H1 (cell line): Measurements from ENCODE around the gene TTC28. TPM values are rescaled to one million over a fixed set of nuclear protein-coding genes. Genes with fewer than 3 reads are reported as not detected.

Experiments
- CTCF ChIA-PET: fragments of 300-600 bp; sonication (Branson Sonifier 250); formaldehyde crosslinking; loops from one replicate; lab custom pipeline; 2021; ENCODE audit not compliant: partially characterized antibody; lab: Charles Lee
- POLR2A ChIA-PET: fragments of 300-600 bp; sonication (Branson Sonifier 250); formaldehyde crosslinking; loops from one replicate; lab custom pipeline; 2021; ENCODE audit warnings: inconsistent platforms; ENCODE audit not compliant: partially characterized antibody; lab: Charles Lee
- DNase-seq, 2 experiments: peaks; one replicate each; pipeline versions ENCODE4 v3.0.0 to v3.0.0-alpha.2; 2010 to 2022; ENCODE audit warnings: low spot score in 2 of 2, low read depth in 1 of 2, mixed read lengths in 1 of 2
- FAIRE-seq: peaks from 2 replicates; lab custom pipeline; 2011; peaks lifted over from hg19 to GRCh38; lab: Jason Lieb, UNC
- H2AFZ ChIP-seq: 2 replicates; pipeline ENCODE4 v1.8.1; 2012; ENCODE audit warnings: low read length, inconsistent platforms
- H2AK5ac ChIP-seq: 2 replicates; pipeline ENCODE4 v1.6.1; 2013; ENCODE audit warnings: low read depth, low read length
- H2BK120ac ChIP-seq: replicated peaks from 2 replicates; pipeline ENCODE3; 2013; ENCODE audit warnings: low read depth, low read length, inconsistent platforms
- H2BK12ac ChIP-seq: 2 replicates; pipeline ENCODE4 v1.6.1; 2013; ENCODE audit warnings: low read depth, low read length
- H2BK15ac ChIP-seq: 2 replicates; pipeline ENCODE4 v1.6.1; 2013; ENCODE audit warnings: low read length
- H2BK20ac ChIP-seq: 2 replicates; pipeline ENCODE4 v1.6.1; 2013; ENCODE audit warnings: low read length
- H2BK5ac ChIP-seq: 2 replicates; pipeline ENCODE4 v1.6.1; 2013; ENCODE audit warnings: low read depth, low read length
- H3K14ac ChIP-seq: 2 replicates; pipeline ENCODE4 v1.6.1; 2013; ENCODE audit warnings: inconsistent platforms; ENCODE audit not compliant: insufficient read length
- H3K18ac ChIP-seq: 2 replicates; pipeline ENCODE4 v1.6.1; 2013; ENCODE audit warnings: low read length; ENCODE audit errors: extremely low read depth
- H3K23ac ChIP-seq: 2 replicates; pipeline ENCODE4 v1.6.1; 2013; ENCODE audit warnings: inconsistent platforms; ENCODE audit not compliant: insufficient read length
- H3K23me2 ChIP-seq: 2 replicates; pipeline ENCODE4 v1.6.1; 2013; ENCODE audit warnings: low read depth, low read length
- H3K27ac ChIP-seq: 2 replicates; pipeline ENCODE4 v1.6.1; 2011; ENCODE audit warnings: low read depth, low read length, inconsistent platforms
- H3K27me3 ChIP-seq, 4 experiments: replicated peaks in 1 of 4; 1 replicate in 1 of 4; 2 replicates in 3 of 4; pipeline versions ENCODE4 v1.6.1 to v1.8.1; 2011 to 2013; ENCODE audit warnings: low read length in 3 of 4, mild to moderate bottlenecking in 3 of 4, inconsistent platforms in 2 of 4, mixed read lengths in 2 of 4, moderate library complexity in 1 of 4; ENCODE audit not compliant: control insufficient read depth in 3 of 4, insufficient read depth in 3 of 4; ENCODE audit errors: extremely low read depth in 1 of 4
- H3K36me3 ChIP-seq, 4 experiments: 2 replicates each; pipeline versions ENCODE4 v1.6.1 to v1.8.1; 2011 to 2013; ENCODE audit warnings: mild to moderate bottlenecking in 4 of 4, low read length in 3 of 4, moderate library complexity in 2 of 4, control low read depth in 1 of 4, inconsistent platforms in 1 of 4; ENCODE audit not compliant: insufficient read depth in 4 of 4, control insufficient read depth in 2 of 4
- H3K4ac ChIP-seq: replicated peaks from 2 replicates; pipeline ENCODE3; 2013; ENCODE audit warnings: low read length, low read depth, mixed read lengths, inconsistent platforms; ENCODE audit not compliant: insufficient read length
- H3K4me1 ChIP-seq, 4 experiments: replicated peaks in 1 of 4; 1 replicate in 1 of 4; 2 replicates in 3 of 4; pipeline versions ENCODE4 v1.6.1 to v1.8.1; 2011 to 2013; ENCODE audit warnings: low read length in 3 of 4, inconsistent platforms in 2 of 4, mixed read lengths in 1 of 4; ENCODE audit not compliant: insufficient read depth in 4 of 4, control insufficient read depth in 3 of 4
- H3K4me2 ChIP-seq, 2 experiments: 2 replicates each; pipeline versions ENCODE4 v1.6.1 to v1.8.1; 2011 to 2013; ENCODE audit warnings: low read depth in 2 of 2, low read length in 2 of 2, control low read depth in 1 of 2, inconsistent platforms in 1 of 2, mild to moderate bottlenecking in 1 of 2; ENCODE audit not compliant: insufficient read depth in 1 of 2
- H3K4me3 ChIP-seq, 4 experiments: fragments of 200-600, 300-600 bp in 1 of 4; sonication (generic), shearing (Covaris generic), sonication (Bioruptor Twin) in 1 of 4; 2 replicates each; pipeline versions ENCODE4 v1.5.1 to v1.8.1; 2011 to 2016; ENCODE audit warnings: low read length in 4 of 4, low read depth in 3 of 4, control low read depth in 2 of 4, inconsistent platforms in 2 of 4, mild to moderate bottlenecking in 2 of 4, mixed read lengths in 1 of 4, moderate library complexity in 1 of 4; ENCODE audit not compliant: insufficient read depth in 2 of 4; ENCODE audit errors: extremely low read depth in 1 of 4
- H3K56ac ChIP-seq: replicated peaks from 2 replicates; pipeline ENCODE3; 2013; ENCODE audit warnings: low read depth, mild to moderate bottlenecking, mixed read lengths, low read length, inconsistent platforms; ENCODE audit not compliant: insufficient read length
- H3K79me1 ChIP-seq: 2 replicates; pipeline ENCODE4 v1.6.1; 2013; ENCODE audit warnings: low read depth, low read length, control low read depth
- H3K79me2 ChIP-seq, 2 experiments: 2 replicates each; pipeline versions ENCODE4 v1.6.1 to v1.8.1; 2012 to 2013; ENCODE audit warnings: low read length in 2 of 2, mild to moderate bottlenecking in 2 of 2, inconsistent platforms in 1 of 2; ENCODE audit not compliant: insufficient read depth in 2 of 2, control insufficient read depth in 1 of 2
- H3K9ac ChIP-seq, 4 experiments: replicated peaks in 1 of 4; 1 replicate in 1 of 4; 2 replicates in 3 of 4; pipeline versions ENCODE4 v1.6.1 to v1.8.1; 2011 to 2013; ENCODE audit warnings: low read depth in 3 of 4, low read length in 3 of 4, control low read depth in 2 of 4, mild to moderate bottlenecking in 2 of 4, moderate library complexity in 2 of 4, inconsistent platforms in 1 of 4; ENCODE audit errors: extremely low read depth in 1 of 4
- H3K9me3 ChIP-seq, 2 experiments: 2 replicates each; pipeline versions ENCODE4 v1.6.1 to v1.8.1; 2012 to 2013; ENCODE audit warnings: mild to moderate bottlenecking in 2 of 2, moderate library complexity in 2 of 2, control low read depth in 1 of 2, inconsistent platforms in 1 of 2, low read depth in 1 of 2, low read length in 1 of 2, mixed read lengths in 1 of 2; ENCODE audit not compliant: insufficient read depth in 2 of 2
- H4K20me1 ChIP-seq, 2 experiments: replicated peaks in 1 of 2; 2 replicates each; pipeline versions ENCODE3 to v1.8.1; 2011 to 2013; ENCODE audit warnings: inconsistent platforms in 2 of 2, low read length in 2 of 2, mild to moderate bottlenecking in 1 of 2; ENCODE audit not compliant: insufficient read depth in 2 of 2, control insufficient read depth in 1 of 2
- H4K5ac ChIP-seq: 2 replicates; pipeline ENCODE4 v1.6.1; 2013; ENCODE audit warnings: low read length, low read depth, mixed read lengths, inconsistent platforms; ENCODE audit not compliant: insufficient read length
- H4K8ac ChIP-seq: 2 replicates; pipeline ENCODE4 v1.8.0; 2013; ENCODE audit warnings: mild to moderate bottlenecking, moderate library complexity, low read length, inconsistent platforms; ENCODE audit not compliant: insufficient read depth; ENCODE audit errors: extremely low read depth
- H4K91ac ChIP-seq: replicated peaks from 2 replicates; pipeline ENCODE3; 2013; ENCODE audit warnings: low read length, mixed read lengths, inconsistent platforms; ENCODE audit not compliant: insufficient read length
- CBX8 ChIP-seq: fragments of 300-800, 300-1000 bp; sonication (generic); IDR thresholded peaks from 2 replicates; pipeline ENCODE4 v1.7.1; 2016; ENCODE audit warnings: low read depth, low read length, borderline replicate concordance
- KDM4A ChIP-seq: IDR thresholded peaks from one replicate; pipeline ENCODE4 v1.7.1; 2012; ENCODE audit warnings: low read depth, mild to moderate bottlenecking, moderate library complexity, low read length, inconsistent platforms; ENCODE audit not compliant: severe bottlenecking
- MAFK ChIP-seq: IDR thresholded peaks from 2 replicates; pipeline ENCODE4 v1.6.1; 2012; ENCODE audit warnings: low read depth, mild to moderate bottlenecking, improper control_type of control experiment, low read length
- NANOG ChIP-seq: IDR thresholded peaks from 2 replicates; pipeline ENCODE4 v1.6.1; 2011; ENCODE audit warnings: low read length, low read depth, mild to moderate bottlenecking, inconsistent platforms; ENCODE audit not compliant: insufficient read depth, poor library complexity, severe bottlenecking
- NRF1 ChIP-seq: IDR thresholded peaks from 2 replicates; pipeline ENCODE4 v1.6.1; 2011; ENCODE audit warnings: mild to moderate bottlenecking, low read depth, low read length, improper control_type of control experiment
- POU5F1 ChIP-seq: IDR thresholded peaks from 2 replicates; pipeline ENCODE4 v1.6.1; 2011; ENCODE audit warnings: low read depth, mild to moderate bottlenecking, low read length, moderate library complexity
- RAD21 ChIP-seq, 2 experiments: IDR thresholded peaks in 1 of 2; conservative IDR thresholded peaks in 1 of 2; 2 replicates each; pipeline ENCODE4 v1.6.1; 2011; ENCODE audit warnings: low read depth in 2 of 2, low read length in 2 of 2, improper control_type of control experiment in 1 of 2, inconsistent platforms in 1 of 2, mild to moderate bottlenecking in 1 of 2, moderate library complexity in 1 of 2
- RBBP5 ChIP-seq: IDR thresholded peaks from 2 replicates; pipeline ENCODE4 v1.7.1; 2012; ENCODE audit warnings: low read depth, mild to moderate bottlenecking, inconsistent platforms, low read length, moderate library complexity, borderline replicate concordance
- RFX5 ChIP-seq: IDR thresholded peaks from 2 replicates; pipeline ENCODE4 v1.6.1; 2011; ENCODE audit warnings: low read depth, low read length, improper control_type of control experiment, borderline replicate concordance
- SAP30 ChIP-seq: fragments of 300-600 bp; sonication (generic); IDR thresholded peaks from 2 replicates; pipeline ENCODE4 v1.7.1; 2012; ENCODE audit warnings: low read length, moderate library complexity, mild to moderate bottlenecking, inconsistent platforms; ENCODE audit not compliant: insufficient read depth, insufficient replicate concordance
- YY1 ChIP-seq: IDR thresholded peaks from 2 replicates; pipeline ENCODE4 v1.6.1; 2011; ENCODE audit warnings: low read depth, mild to moderate bottlenecking, low read length
- WGBS, 2 experiments: shearing (Covaris generic) in 1 of 2; methylation state at CpG; one replicate each; pipeline versions ENCODE4 v1.1.6 to v1.1.7; 2013 to 2015; ENCODE audit warnings: low lambda C conversion rate in 2 of 2, mixed read lengths in 2 of 2, inconsistent platforms in 1 of 2, low coverage in 1 of 2, missing lambda C conversion rate in 1 of 2; ENCODE audit not compliant: insufficient replicate concordance in 2 of 2, insufficient coverage in 1 of 2, insufficient read length in 1 of 2; ENCODE audit errors: extremely low coverage in 1 of 2, missing lambda C conversion rate in 1 of 2; 5-methylcytosine and 5-hydroxymethylcytosine counted together
- polyA plus RNA-seq, 7 experiments: library from polyadenylated mRNA; depleted of rRNA in 3 of 7; stranded (reverse) in 5 of 7; unstranded in 2 of 7; fragments of >200 nt in 5 of 7; fragments of 200-250 nt in 2 of 7; gene quantifications; 1 replicate in 5 of 7; 2 replicates in 1 of 7; 4 replicates in 1 of 7; pipeline versions ENCODE4 v1.2.1 to v1.2.3, GENCODE V29; 2011 to 2013; ENCODE audit warnings: missing spikeins in 2 of 7, mixed read lengths in 2 of 7
- total RNA-seq: library from RNA; stranded (reverse); fragmentation: NEBNext Ultra II Directional; extraction: Animal tissue kit (Norgen Biotek cat#: 25700); gene quantifications from 2 replicates; pipeline ENCODE4 v1.2.1, GENCODE V29; 2021

TTC28 gene
- total and polyA plus RNA-seq, 2 of the 8 experiments (the other 6 are each of a cell fraction or from before 2014, with no cell fraction given): 2.6 to 12.6 TPM

DNA sequence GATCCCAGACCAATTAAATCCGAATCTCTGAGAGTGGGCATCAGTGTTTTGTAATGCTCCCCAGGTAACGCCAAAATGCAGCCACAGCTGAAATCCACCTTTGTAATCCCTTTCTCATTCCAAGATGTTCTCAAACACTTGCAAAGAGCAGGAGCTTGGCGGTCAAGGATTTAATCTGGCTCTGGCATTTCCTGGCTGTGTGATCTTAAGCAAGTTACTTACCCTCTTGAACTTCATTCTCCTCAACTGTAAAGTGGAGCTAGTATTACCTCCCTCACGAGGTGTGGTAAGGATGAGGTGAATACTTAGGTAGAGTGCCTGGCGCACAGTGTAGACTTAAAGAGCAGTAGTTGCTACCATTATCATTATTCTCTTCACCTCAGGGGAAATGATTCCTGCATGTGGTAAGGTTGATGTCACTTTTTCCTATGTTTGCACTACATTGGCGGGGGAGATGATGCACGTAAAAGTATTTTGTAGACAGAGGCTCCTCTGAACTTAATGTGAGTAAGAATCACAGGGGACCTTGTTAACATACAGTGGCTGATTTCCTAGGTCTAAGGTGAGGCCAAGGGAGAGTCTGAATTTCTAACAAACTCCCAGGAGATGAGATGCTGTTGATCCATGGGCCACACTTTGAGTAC, 550.2 kb downstream of the TTC28 start:
- peak overlapping the region; percentile 35 for H4K91ac ChIP-seq
- H2BK20ac ChIP-seq: no peak overlapping the region
- H3K18ac ChIP-seq: peak overlapping the region; percentile 28; the same call in 1 of the 2 replicates
- H4K5ac ChIP-seq: no peak overlapping the region
- H3K36me3 ChIP-seq: no peaks in the 10 kb centered on the region; a peak in 1 of 8 replicates
- POLR2A ChIA-PET: interaction anchor here (1.3 kb wide), 1 partner anchor 15 kb away, joined by 3 read pairs; no protein-coding TSS in a partner anchor
- H3K79me1 ChIP-seq: no peaks in the 10 kb centered on the region
- H3K4me1 ChIP-seq: peaks cover 0 to 13% (median 9%) of the 10 kb centered on the region in 4 experiments; a peak in 5 of 7 replicates
- H3K9ac ChIP-seq: no peak overlapping the region
- no peak overlapping the region for H2BK15ac ChIP-seq
- H2AFZ ChIP-seq: no peak overlapping the region
- no peaks in the 10 kb centered on the region for H3K27me3 ChIP-seq
- H3K56ac ChIP-seq: no peak overlapping the region
- CTCF ChIA-PET: interaction anchor here (1.1 to 1.2 kb wide), 2 partner anchors 12 to 250 kb away, joined by 3 to 4 read pairs; no protein-coding TSS in a partner anchor
- DNase-seq (peak in 1 of 2 experiments; percentile 46), FAIRE-seq (peak; percentile 91)
- peak overlapping the region; percentile 16; the same call in 1 of the 2 replicates for H2BK5ac ChIP-seq
- H3K79me2 ChIP-seq: no peaks in the 10 kb centered on the region
- H3K23ac ChIP-seq: no peak overlapping the region
- peaks cover 4 to 9% of the 10 kb centered on the region in 2 experiments; a peak in 3 of 4 replicates for H3K9me3 ChIP-seq
- peak overlapping the region; percentile 41 to 43; a peak in 3 of 4 replicates for H3K4me2 ChIP-seq
- no peak overlapping the region for H2BK120ac ChIP-seq
- no peaks in the 10 kb centered on the region for H4K20me1 ChIP-seq
- H3K4ac ChIP-seq: no peak overlapping the region
- H3K14ac ChIP-seq: no peak overlapping the region
- no peak overlapping the region for H2BK12ac ChIP-seq
- no peaks in the 10 kb centered on the region for H3K23me2 ChIP-seq
- H3K4me3 ChIP-seq: peak overlapping the region in 1 of 4 experiments; percentile 12; a peak in 2 of 8 replicates
- H2AK5ac ChIP-seq: no peak overlapping the region
- no peak overlapping the region for H4K8ac ChIP-seq
- no peak overlapping the region for H3K27ac ChIP-seq
- 52% methylated on average over 7 of the region's 7 CpGs; no CpG with 5 or more reads in 1 of the 2 experiments for WGBS, 2 experiments
- TF ChIP-seq MAFK (no peak), YY1 (no peak), RFX5 (no peak), SAP30 (no peak), KDM4A (no peak), POU5F1 (0 out of 2 replicates have a peak, but pooled peaks have one; percentile 38), NRF1 (no peak), CBX8 (no peak), NANOG (peak; percentile 58), RBBP5 (no peak), RAD21 (IDR thresholded peaks at IDR 0.05 in 1 of 2, conservative IDR thresholded peaks at IDR 0.05 in 1 of 2; ENCODE audit: low read depth in 2 of 2, low read length in 2 of 2) (no peak; a peak in 1 of 4 replicates)
